GM21723 (cell line): ENCODE measurements around the gene IL17F.

ENCODE experiments used
- ATAC-seq: cut with Tn5 transposase; IDR thresholded peaks from one replicate; pipeline ENCODE4 v1.9.1; 2021; ENCODE audit warnings: mild to moderate bottlenecking, moderate library complexity; ENCODE audit not compliant: unreplicated experiment

Gene IL17F

DNA sequence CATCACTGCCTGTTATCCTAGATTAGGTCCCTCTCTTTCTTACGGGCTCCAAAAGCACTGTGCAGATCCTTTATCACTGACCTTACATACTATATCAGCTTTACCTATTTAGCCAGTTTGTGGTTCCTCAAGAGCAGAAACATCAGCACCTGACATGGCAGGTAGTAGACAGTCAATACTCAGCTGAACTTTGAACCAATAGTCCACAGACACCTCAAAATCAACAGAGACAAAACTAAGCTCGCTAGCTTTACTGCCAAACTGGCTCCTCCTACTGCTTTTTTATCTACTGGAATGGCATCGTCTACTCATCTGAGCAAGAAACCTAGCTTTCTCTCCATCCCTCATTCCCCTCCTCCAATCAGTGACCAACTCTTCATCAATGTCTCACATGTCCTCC is 52.5 kb downstream of the IL17F start:
- no peak for ATAC-seq

- no peak for ATAC-seq
Observed at GRCh38 chr6:52190409-52190808, 53.9 kb downstream of the IL17F start.

DNA sequence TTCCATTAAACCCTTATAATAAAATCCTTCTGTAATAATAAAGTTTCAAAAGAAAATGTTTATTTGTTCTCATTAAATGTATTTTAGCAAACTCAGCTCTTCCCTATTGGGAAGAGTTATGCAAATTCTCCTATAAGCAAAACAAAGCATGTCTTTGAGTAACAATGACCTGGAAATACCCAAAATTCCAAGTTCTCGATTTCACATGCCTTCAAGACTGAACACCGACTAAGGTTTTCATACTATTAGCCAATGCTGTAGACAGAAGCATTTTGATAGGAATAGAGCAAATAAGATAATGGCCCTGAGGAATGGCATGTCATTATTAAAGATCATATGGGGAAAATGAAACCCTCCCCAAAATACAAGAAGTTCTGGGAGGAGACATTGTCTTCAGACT is 54.3 kb downstream of the IL17F start:
- ATAC-seq: no peak

- ATAC-seq: no peak
Observed at GRCh38 chr6:52187098-52187497, 57.2 kb downstream of the IL17F start.
